GM10248 (cell line): Measurements from ENCODE around the gene CHD9.

Source experiments
- CTCF ChIA-PET: fragments of 300-600 bp; sonication (Branson Sonifier 250); formaldehyde crosslinking; extraction: SDS; loops from one replicate; lab custom pipeline; 2021; ENCODE audit warnings: antibody characterized with exemption; lab: Yijun Ruan, JAX
- POLR2A ChIA-PET: fragments of 350-650 bp; sonication (Branson Sonifier 250); formaldehyde crosslinking; extraction: SDS; loops from one replicate; lab custom pipeline; 2020; ENCODE audit warnings: antibody characterized with exemption; lab: Yijun Ruan, JAX
- DNase-seq: peaks from one replicate; pipeline ENCODE4 v3.0.0; 2012; ENCODE audit errors: extremely low spot score
- CTCF ChIP-seq: IDR thresholded peaks from 2 replicates; pipeline ENCODE4 v1.5.1; 2012; ENCODE audit warnings: mild to moderate bottlenecking, low read depth; ENCODE audit errors: extremely low read depth, missing control alignments, control extremely low read depth

CHD9 gene

GRCh38 chr16:53334581-53334980, 279.8 kb downstream of the CHD9 start:
- ChIA-PET CTCF (no interaction called here), POLR2A (no interaction called here)
- no peak for DNase-seq
- TF ChIP-seq CTCF, result no peak

- POLR2A ChIA-PET, result no interaction called here
- CTCF ChIA-PET, result no interaction called here
- DNase-seq, result no peak
- no peak for TF ChIP-seq CTCF
Observed at GRCh38 chr16:53337294-53337693, 282.5 kb downstream of the CHD9 start.

GRCh38 chr16:53341792-53342191, 287.0 kb downstream of the CHD9 start:
- DNase-seq, result no peak
- CTCF ChIA-PET, result no interaction called here
- POLR2A ChIA-PET, result no interaction called here
- TF ChIP-seq CTCF, result no peak

- POLR2A ChIA-PET, result no interaction called here
- DNase-seq, result no peak
- no peak for TF ChIP-seq CTCF
- CTCF ChIA-PET, result interaction anchor here (1.2 kb wide), 1 partner anchor 49 kb away, joined by 4 read pairs; no protein-coding TSS in a partner anchor
Observed at GRCh38 chr16:53355064-53355463, 300.3 kb downstream of the CHD9 start.

- no peak for DNase-seq
- CTCF ChIA-PET, result interaction anchor here (0.9 to 1.2 kb wide), 2 partner anchors 19 to 47 kb away, joined by 3 to 4 read pairs; no protein-coding TSS in a partner anchor
- no peak for TF ChIP-seq CTCF
- POLR2A ChIA-PET, result no interaction called here
Observed at GRCh38 chr16:53356478-53357207, 301.9 kb downstream of the CHD9 start.

- TF ChIP-seq CTCF, result no peak
- DNase-seq, result no peak
- ChIA-PET CTCF (interaction anchor here (1.9 kb wide), 1 partner anchor 11 kb away, joined by 5 read pairs; no protein-coding TSS in a partner anchor), POLR2A (no interaction called here)
Observed at GRCh38 chr16:53357208-53357586, 302.4 kb downstream of the CHD9 start.
